Measurements from ENCODE around the gene PPM1H.

DNA sequence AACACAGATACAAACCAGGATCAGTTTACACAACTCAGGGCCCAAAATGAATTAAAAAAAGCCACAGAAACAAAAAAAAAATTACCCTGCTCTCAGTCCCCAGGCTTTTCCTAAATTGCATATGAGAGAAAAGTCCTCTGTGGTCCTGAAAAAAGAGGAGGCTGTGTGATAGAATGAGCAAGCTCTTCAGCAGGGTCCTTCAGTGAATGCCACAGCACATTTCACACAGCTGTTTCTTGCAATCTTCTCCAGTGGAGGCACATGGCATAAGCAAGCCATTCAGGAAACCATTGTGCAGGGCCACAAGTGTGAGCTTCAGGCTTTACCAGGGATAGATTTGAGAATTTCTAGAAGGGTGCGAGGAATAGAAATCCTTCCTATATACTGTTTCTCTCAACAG is 168.5 kb downstream of the PPM1H start:
- no peak for TF ChIP-seq EZH2 (IDR thresholded peaks at IDR 0.05)
- TF ChIP-seq POLR2AphosphoS5 (IDR thresholded peaks at IDR 0.05; ENCODE audit: borderline replicate concordance, low read depth, low read length) = no peak
- no peak for TF ChIP-seq FOXP2 (optimal IDR thresholded peaks at IDR 0.05; ENCODE audit: control extremely low read depth, extremely low read length, insufficient read depth)

Measured in SK-N-MC (cell line).